HEK293T (cell line): Measurements from ENCODE around the gene IL22RA1.

ENCODE experiments used
- ARNT ChIP-seq: fragments of 450-650 bp; IDR thresholded peaks from 2 replicates; pipeline ENCODE4 v1.6.1; 2017; ENCODE audit warnings: mild to moderate bottlenecking
- HDGF ChIP-seq: fragments of 450-650 bp; IDR thresholded peaks from 2 replicates; pipeline ENCODE4 v1.6.1; 2017; ENCODE audit warnings: antibody characterized with exemption, borderline replicate concordance
- PKNOX1 ChIP-seq: fragments of 450-650 bp; IDR thresholded peaks from 2 replicates; pipeline ENCODE4 v1.6.1; 2016
- SP1 ChIP-seq: fragments of 450-650 bp; IDR thresholded peaks from 2 replicates; pipeline ENCODE4 v1.6.1; 2017
- TARDBP ChIP-seq: fragments of 450-650 bp; IDR thresholded peaks from 2 replicates; pipeline ENCODE4 v1.6.1; 2016

GRCh38 chr1:24094554-24094953, 48.4 kb downstream of the IL22RA1 start:
- TF ChIP-seq SP1 (no peak), TARDBP (no peak), ARNT (no peak), HDGF (no peak), PKNOX1 (no peak)
